ENCODE results near the gene PRDM16.
A peak's percentile ranks its signal among the peaks of the same experiment; 100 is the strongest.

Gene PRDM16

DNA sequence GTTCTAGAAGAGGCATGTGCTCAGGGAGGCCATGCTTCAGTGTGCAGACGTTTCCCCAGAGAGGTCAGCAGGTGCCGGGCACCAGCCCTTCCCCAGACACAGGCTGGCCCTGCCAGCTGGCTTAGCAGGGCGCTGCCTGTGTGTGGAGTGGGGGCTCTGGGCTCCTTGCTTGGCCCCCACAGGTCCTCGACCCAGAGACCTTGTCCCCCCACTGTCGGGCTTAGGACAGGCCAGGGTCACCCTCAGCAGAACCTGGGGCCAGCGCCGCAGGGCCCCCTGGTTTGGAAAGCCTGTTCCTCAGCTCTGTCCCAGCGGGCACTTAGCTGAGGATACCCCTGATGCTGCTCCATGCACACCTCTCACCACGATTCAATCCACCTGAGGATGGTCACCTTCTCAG lies 213.2 kb downstream of the PRDM16 start:
- H3K27ac ChIP-seq (ENCODE audit: low read depth, low read length, poor library complexity, severe bottlenecking): no peak overlapping the region
- no peak overlapping the region for H2AFZ ChIP-seq (ENCODE audit: low read length)
- TF ChIP-seq, protein P1, sequence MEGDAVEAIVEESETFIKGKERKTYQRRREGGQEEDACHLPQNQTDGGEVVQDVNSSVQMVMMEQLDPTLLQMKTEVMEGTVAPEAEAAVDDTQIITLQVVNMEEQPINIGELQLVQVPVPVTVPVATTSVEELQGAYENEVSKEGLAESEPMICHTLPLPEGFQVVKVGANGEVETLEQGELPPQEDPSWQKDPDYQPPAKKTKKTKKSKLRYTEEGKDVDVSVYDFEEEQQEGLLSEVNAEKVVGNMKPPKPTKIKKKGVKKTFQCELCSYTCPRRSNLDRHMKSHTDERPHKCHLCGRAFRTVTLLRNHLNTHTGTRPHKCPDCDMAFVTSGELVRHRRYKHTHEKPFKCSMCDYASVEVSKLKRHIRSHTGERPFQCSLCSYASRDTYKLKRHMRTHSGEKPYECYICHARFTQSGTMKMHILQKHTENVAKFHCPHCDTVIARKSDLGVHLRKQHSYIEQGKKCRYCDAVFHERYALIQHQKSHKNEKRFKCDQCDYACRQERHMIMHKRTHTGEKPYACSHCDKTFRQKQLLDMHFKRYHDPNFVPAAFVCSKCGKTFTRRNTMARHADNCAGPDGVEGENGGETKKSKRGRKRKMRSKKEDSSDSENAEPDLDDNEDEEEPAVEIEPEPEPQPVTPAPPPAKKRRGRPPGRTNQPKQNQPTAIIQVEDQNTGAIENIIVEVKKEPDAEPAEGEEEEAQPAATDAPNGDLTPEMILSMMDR (IDR thresholded peaks at IDR 0.05; ENCODE audit: low read length): no peak
- TF ChIP-seq EZH2 (IDR thresholded peaks at IDR 0.05; ENCODE audit: borderline replicate concordance, low read length): no peak
- no peaks in the 10 kb centered on the region for H4K20me1 ChIP-seq (ENCODE audit: insufficient read depth, low read length)
- no peaks in the 10 kb centered on the region for H3K27me3 ChIP-seq (ENCODE audit: insufficient read depth, low read length)
- H3K9ac ChIP-seq (ENCODE audit: low read length): no peak overlapping the region
- H3F3A ChIP-seq (ENCODE audit: insufficient read depth, low read length): no peaks in the 10 kb centered on the region
- no peaks in the 10 kb centered on the region for H3K79me2 ChIP-seq (ENCODE audit: insufficient read depth, low read length)
- no peaks in the 10 kb centered on the region for H3K9me2 ChIP-seq (ENCODE audit: low read depth, low read length)
- H3K4me2 ChIP-seq (ENCODE audit: low read length): no peak overlapping the region
- H3K9me3 ChIP-seq (ENCODE audit: low read length): no peaks in the 10 kb centered on the region
- H3K36me3 ChIP-seq (ENCODE audit: insufficient read depth, low read length): no peaks in the 10 kb centered on the region
- no peaks in the 10 kb centered on the region for H3K4me1 ChIP-seq (ENCODE audit: insufficient read depth, low read length, severe bottlenecking)
- no peak overlapping the region for H3K4me3 ChIP-seq (ENCODE audit: low read depth, low read length, poor library complexity, severe bottlenecking)

GRCh38 chr1:3282656-3283430 lies 213.8 kb downstream of the PRDM16 start:
- H3F3A ChIP-seq (ENCODE audit: insufficient read depth, low read length): no peaks in the 10 kb centered on the region
- no peak overlapping the region for H3K4me2 ChIP-seq (ENCODE audit: low read length)
- no peak overlapping the region for H3K9ac ChIP-seq (ENCODE audit: low read length)
- no peaks in the 10 kb centered on the region for H3K9me2 ChIP-seq (ENCODE audit: low read depth, low read length)
- no peaks in the 10 kb centered on the region for H4K20me1 ChIP-seq (ENCODE audit: insufficient read depth, low read length)
- no peaks in the 10 kb centered on the region for H3K4me1 ChIP-seq (ENCODE audit: insufficient read depth, low read length, severe bottlenecking)
- H3K9me3 ChIP-seq (ENCODE audit: low read length): no peaks in the 10 kb centered on the region
- H3K36me3 ChIP-seq (ENCODE audit: insufficient read depth, low read length): no peaks in the 10 kb centered on the region
- H3K27ac ChIP-seq (ENCODE audit: low read depth, low read length, poor library complexity, severe bottlenecking): no peak overlapping the region
- no peak overlapping the region for H2AFZ ChIP-seq (ENCODE audit: low read length)
- no peak overlapping the region for H3K4me3 ChIP-seq (ENCODE audit: low read depth, low read length, poor library complexity, severe bottlenecking)
- H3K79me2 ChIP-seq (ENCODE audit: insufficient read depth, low read length): no peaks in the 10 kb centered on the region
- H3K27me3 ChIP-seq (ENCODE audit: insufficient read depth, low read length): no peaks in the 10 kb centered on the region
- no peak for TF ChIP-seq EZH2 (IDR thresholded peaks at IDR 0.05; ENCODE audit: borderline replicate concordance, low read length)
- TF ChIP-seq, protein P1 (IDR thresholded peaks at IDR 0.05; ENCODE audit: low read length): no peak

- no peaks in the 10 kb centered on the region for H3K27me3 ChIP-seq (ENCODE audit: insufficient read depth, low read length)
- H3K4me3 ChIP-seq (ENCODE audit: low read depth, low read length, poor library complexity, severe bottlenecking): no peak overlapping the region
- no peaks in the 10 kb centered on the region for H3K9me2 ChIP-seq (ENCODE audit: low read depth, low read length)
- no peaks in the 10 kb centered on the region for H3K79me2 ChIP-seq (ENCODE audit: insufficient read depth, low read length)
- no peaks in the 10 kb centered on the region for H3K4me1 ChIP-seq (ENCODE audit: insufficient read depth, low read length, severe bottlenecking)
- H3K9me3 ChIP-seq (ENCODE audit: low read length): no peaks in the 10 kb centered on the region
- H4K20me1 ChIP-seq (ENCODE audit: insufficient read depth, low read length): no peaks in the 10 kb centered on the region
- H3K9ac ChIP-seq (ENCODE audit: low read length): no peak overlapping the region
- no peak overlapping the region for H2AFZ ChIP-seq (ENCODE audit: low read length)
- H3K36me3 ChIP-seq (ENCODE audit: insufficient read depth, low read length): no peaks in the 10 kb centered on the region
- H3K4me2 ChIP-seq (ENCODE audit: low read length): no peak overlapping the region
- no peak for TF ChIP-seq EZH2 (IDR thresholded peaks at IDR 0.05; ENCODE audit: borderline replicate concordance, low read length)
- TF ChIP-seq, protein P1 (IDR thresholded peaks at IDR 0.05; ENCODE audit: low read length): peak; percentile 38
- no peaks in the 10 kb centered on the region for H3F3A ChIP-seq (ENCODE audit: insufficient read depth, low read length)
- no peak overlapping the region for H3K27ac ChIP-seq (ENCODE audit: low read depth, low read length, poor library complexity, severe bottlenecking)
Observed at GRCh38 chr1:3283849-3284248, 214.8 kb downstream of the PRDM16 start.

All from OCI-LY1 (cell line).